Upper lobe of right lung (tissue), 1 donor: ENCODE measurements around the gene DNMT3B. TPM values are rescaled to one million over a fixed set of nuclear protein-coding genes. Genes with fewer than 3 reads are reported as not detected.

ENCODE experiments used
- ATAC-seq: fragments of 200-7000 bp; cut with Tn5 transposase; one replicate; pipeline ENCODE4 v1.9.1; 2020; ENCODE audit warnings: mild to moderate bottlenecking, moderate library complexity
- DNase-seq: peaks from one replicate; pipeline ENCODE4 v3.0.0-alpha.2; 2020
- H3K27ac ChIP-seq: fragments of 200-600 bp; one replicate; pipeline ENCODE4 v1.8.0; 2022
- H3K27me3 ChIP-seq: fragments of 200-600 bp; one replicate; pipeline ENCODE4 v1.8.0; 2022; ENCODE audit warnings: mild to moderate bottlenecking
- H3K36me3 ChIP-seq: fragments of 200-600 bp; one replicate; pipeline ENCODE4 v1.8.0; 2022
- H3K4me1 ChIP-seq: fragments of 200-600 bp; one replicate; pipeline ENCODE4 v1.8.0; 2022
- H3K4me3 ChIP-seq: fragments of 200-600 bp; one replicate; pipeline ENCODE4 v1.8.0; 2022; ENCODE audit warnings: mild to moderate bottlenecking
- H3K9me3 ChIP-seq: fragments of 200-600 bp; one replicate; pipeline ENCODE4 v1.8.0; 2022
- intact Hi-C: fragments of 100-400 bp; cut with DNase I; formaldehyde crosslinking; loops from one replicate; pipeline ENCODE4 v1.11.0; 2022
- total RNA-seq: library from RNA; stranded (reverse); fragmentation: NEBNext Ultra II Directional; extraction: Animal tissue kit (Norgen Biotek cat#: 25700); gene quantifications from one replicate; pipeline ENCODE4 v1.2.1, GENCODE V29; 2021
- TF ChIP-seq, protein P1 (sequence below): fragments of 200-600 bp; IDR thresholded peaks from one replicate; pipeline ENCODE4 v1.8.0; 2022; ENCODE audit warnings: antibody characterized with exemption
- donor health status: DM: no; HTN: yes; CAD: no; lungs with severe emphysema.

Gene DNMT3B
- total RNA-seq, 1 donor from 2014 or later, result 0.84 TPM

DNA sequence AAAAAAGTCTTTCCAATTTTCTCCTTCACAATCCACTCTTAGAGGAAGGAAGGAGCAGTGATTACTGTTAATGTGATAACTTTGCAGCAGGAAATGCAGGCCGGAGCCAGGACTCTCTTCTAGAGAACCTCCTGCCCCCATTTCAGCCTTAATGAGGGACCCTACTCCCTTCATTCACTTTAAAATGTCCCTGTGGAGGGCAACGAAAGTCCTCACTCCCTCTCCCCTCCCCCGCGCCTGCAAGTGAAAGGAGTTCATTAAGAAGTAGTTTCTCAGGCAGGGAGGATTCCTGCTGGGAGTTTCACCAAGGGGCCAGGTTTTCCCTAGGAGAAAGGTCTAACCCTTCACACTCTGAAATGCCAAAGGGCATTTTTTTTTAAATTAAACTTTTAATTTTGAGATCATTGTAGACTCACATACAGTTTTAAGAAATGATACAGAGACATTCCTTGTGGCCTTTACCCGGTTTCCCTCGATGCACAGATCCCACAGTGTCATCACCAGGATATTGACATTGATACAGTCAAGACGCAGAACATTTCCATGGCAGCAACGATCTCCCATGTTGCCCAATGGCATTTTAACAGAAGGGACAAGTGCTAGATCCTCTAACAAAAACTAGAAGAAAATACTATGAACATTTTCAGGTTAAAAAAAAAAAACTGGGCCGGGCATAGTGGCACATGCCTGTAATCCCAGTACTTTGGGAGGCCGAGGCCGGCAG lies 12.1 kb upstream of the DNMT3B start:
- no peak for DNase-seq
- no peak for ATAC-seq
- Histone ChIP-seq H3K4me3 (no peak overlapping the region), H3K4me1 (no peaks in the 10 kb centered on the region), H3K36me3 (no peaks in the 10 kb centered on the region), H3K27me3 (no peaks in the 10 kb centered on the region), H3K27ac (no peak overlapping the region), H3K9me3 (no peaks in the 10 kb centered on the region)
- TF ChIP-seq, protein P1, sequence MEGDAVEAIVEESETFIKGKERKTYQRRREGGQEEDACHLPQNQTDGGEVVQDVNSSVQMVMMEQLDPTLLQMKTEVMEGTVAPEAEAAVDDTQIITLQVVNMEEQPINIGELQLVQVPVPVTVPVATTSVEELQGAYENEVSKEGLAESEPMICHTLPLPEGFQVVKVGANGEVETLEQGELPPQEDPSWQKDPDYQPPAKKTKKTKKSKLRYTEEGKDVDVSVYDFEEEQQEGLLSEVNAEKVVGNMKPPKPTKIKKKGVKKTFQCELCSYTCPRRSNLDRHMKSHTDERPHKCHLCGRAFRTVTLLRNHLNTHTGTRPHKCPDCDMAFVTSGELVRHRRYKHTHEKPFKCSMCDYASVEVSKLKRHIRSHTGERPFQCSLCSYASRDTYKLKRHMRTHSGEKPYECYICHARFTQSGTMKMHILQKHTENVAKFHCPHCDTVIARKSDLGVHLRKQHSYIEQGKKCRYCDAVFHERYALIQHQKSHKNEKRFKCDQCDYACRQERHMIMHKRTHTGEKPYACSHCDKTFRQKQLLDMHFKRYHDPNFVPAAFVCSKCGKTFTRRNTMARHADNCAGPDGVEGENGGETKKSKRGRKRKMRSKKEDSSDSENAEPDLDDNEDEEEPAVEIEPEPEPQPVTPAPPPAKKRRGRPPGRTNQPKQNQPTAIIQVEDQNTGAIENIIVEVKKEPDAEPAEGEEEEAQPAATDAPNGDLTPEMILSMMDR, result no peak
- intact Hi-C loops, result no loop called here

DNA sequence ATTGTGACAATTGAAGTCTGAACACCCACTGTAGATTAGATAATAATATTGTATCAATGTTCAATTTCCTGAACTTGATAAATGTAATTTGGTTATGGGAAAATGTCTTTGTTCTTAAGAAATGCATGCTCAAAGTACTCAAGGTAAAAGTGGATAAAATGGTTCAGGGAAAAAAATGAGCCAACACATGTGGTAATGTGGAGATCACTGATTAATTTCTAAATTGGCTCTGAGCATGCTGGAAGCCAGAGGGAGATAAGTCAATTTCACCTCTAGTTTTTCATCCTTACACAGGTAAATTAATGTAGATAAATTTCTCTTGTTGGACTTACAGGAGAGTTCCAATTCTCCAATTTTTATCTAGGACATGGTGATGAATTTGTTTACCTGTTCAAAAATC lies 10.9 kb upstream of the DNMT3B start:
- H3K9me3 ChIP-seq, result no peaks in the 10 kb centered on the region
- TF ChIP-seq, protein P1, result no peak
- ATAC-seq, result no peak
- H3K4me1 ChIP-seq, result no peaks in the 10 kb centered on the region
- H3K27ac ChIP-seq, result no peak overlapping the region
- H3K27me3 ChIP-seq, result no peaks in the 10 kb centered on the region
- DNase-seq, result no peak
- no peaks in the 10 kb centered on the region for H3K36me3 ChIP-seq
- no peak overlapping the region for H3K4me3 ChIP-seq
- intact Hi-C loops, result no loop called here

DNA sequence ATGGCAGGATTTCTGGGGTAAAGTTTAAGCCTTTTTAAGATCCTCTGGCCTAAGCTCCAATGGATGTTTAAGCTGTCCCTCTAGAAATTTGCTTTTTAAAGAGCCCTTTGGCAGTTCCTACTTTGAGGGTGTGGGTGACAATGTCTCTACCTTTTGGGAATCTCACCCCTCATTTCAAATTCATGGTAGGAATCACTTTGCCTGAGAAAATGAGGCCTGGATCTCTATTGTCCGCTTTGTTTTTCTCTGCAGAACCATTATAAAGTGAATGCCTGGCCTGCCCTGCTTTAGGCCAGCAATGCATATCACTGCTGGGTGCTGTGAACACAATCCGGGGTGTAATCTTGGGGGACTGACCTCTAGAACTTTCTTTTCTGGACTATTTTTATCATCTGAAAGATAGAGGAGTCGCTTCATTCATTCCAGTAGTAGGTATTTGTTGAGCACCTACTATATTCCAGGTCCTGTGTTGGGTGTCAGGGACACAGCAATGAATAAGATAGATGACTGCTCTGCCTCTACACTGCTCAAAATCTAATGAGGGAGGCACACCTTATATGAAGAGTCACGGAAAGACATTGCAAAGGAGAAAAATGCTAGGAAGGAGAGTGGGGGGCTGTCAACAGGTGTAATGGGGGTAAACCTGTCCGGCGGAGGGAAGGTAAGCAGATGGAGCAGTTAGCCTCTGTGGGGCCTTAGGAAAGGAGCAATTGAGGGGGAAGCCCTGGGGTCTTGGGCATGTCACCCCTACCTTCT lies 10.3 kb upstream of the DNMT3B start:
- intact Hi-C loops, result no loop called here

DNA sequence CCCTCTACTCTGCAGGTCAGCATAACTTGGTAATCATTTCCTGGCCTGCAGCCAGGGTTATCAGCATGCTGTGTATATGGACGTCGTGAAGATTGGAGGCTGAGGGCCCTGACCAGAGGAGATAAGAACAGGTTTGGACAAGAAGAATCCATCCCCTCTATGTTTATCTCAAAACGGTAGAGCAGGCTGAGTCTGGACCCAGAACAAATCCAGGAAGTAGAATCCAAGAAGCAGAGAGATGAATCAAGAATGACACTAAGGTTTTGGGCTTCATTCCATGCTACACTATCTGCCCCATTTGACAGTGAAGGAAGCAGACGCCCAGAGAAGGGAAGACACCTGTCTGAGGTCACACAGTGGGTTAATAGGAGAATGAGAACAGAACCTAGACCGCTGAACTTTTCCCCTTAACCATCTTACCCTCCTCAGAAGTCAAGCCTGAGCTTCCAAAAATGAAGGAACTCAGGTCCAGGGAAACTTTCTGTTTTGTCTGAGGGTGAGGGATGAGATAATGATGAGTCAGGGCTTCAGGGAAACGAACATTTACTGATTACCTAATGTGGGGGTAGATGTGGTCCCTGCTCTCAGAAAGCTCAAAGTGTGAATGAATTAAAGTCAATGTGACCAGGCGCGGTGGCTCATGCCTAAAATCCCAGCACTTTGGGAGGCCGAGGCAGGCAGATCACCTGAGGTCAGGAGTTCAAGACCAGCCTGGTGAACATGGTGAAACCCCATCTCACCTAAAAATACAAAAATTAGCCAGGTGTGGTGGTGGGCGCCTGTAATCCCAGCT lies 9.5 kb upstream of the DNMT3B start:
- Histone ChIP-seq H3K27me3 (no peaks in the 10 kb centered on the region), H3K9me3 (no peaks in the 10 kb centered on the region), H3K4me1 (no peaks in the 10 kb centered on the region), H3K36me3 (no peaks in the 10 kb centered on the region), H3K27ac (no peak overlapping the region), H3K4me3 (no peak overlapping the region)
- DNase-seq, result no peak
- no peak for ATAC-seq
- intact Hi-C loops, result no loop called here
- TF ChIP-seq, protein P1, result no peak

More for the DNA sequence above, 10.3 kb upstream of the DNMT3B start:
- no peak overlapping the region for H3K4me3 ChIP-seq
- no peaks in the 10 kb centered on the region for H3K36me3 ChIP-seq
- H3K4me1 ChIP-seq, result no peaks in the 10 kb centered on the region
- no peaks in the 10 kb centered on the region for H3K27me3 ChIP-seq
- DNase-seq (no peak), ATAC-seq (no peak)
- no peaks in the 10 kb centered on the region for H3K9me3 ChIP-seq
- TF ChIP-seq, protein P1, result no peak
- H3K27ac ChIP-seq, result no peak overlapping the region

DNA sequence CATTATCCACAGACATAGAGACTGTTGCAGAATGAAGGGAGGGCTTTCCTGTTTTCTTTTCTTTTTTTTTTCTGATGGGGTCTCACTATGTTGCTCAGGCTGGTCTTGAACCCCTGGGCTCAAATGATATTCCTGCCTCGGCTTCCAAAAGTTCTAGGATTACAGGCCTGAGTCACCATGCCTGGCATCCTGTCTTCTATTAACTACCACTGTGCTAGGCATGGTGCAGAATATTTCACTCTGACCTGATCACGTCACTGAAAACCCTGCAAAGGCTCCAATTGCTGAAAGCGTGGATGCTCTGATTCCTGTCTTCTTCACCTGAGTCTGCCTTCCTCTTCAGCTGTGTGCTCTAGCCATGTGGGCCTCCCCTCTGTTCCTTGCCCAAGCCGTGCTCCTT lies 8.5 kb upstream of the DNMT3B start:
- H3K27ac ChIP-seq, result no peak overlapping the region
- no peaks in the 10 kb centered on the region for H3K27me3 ChIP-seq
- ATAC-seq (no peak), DNase-seq (no peak)
- H3K4me1 ChIP-seq, result no peaks in the 10 kb centered on the region
- H3K4me3 ChIP-seq, result no peak overlapping the region
- no peaks in the 10 kb centered on the region for H3K9me3 ChIP-seq
- H3K36me3 ChIP-seq, result no peaks in the 10 kb centered on the region
- intact Hi-C loops, result no loop called here
- TF ChIP-seq, protein P1, result no peak
